Measurements from ENCODE around the gene SORCS1.

The SORCS1 gene

DNA sequence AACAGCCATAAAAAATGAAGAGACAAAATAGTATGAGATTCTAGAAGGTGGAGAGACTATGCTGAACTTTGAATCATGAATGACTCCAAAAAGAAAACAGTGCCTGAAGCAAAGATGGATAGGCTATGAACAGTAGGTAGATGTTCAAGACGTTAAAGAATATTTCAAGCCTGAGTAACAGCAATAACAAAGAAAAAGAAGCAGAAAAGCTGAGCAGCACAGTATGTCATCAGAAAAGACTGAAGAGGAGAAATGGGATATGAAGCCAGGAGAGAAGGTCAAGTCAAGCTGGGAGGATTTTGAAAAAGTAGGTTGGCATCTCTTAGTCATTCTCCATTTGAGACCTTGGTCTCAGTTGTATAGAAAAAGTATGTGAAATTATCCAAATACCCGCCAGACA, 484.4 kb downstream of the SORCS1 start:
- no peak for DNase-seq

DNA sequence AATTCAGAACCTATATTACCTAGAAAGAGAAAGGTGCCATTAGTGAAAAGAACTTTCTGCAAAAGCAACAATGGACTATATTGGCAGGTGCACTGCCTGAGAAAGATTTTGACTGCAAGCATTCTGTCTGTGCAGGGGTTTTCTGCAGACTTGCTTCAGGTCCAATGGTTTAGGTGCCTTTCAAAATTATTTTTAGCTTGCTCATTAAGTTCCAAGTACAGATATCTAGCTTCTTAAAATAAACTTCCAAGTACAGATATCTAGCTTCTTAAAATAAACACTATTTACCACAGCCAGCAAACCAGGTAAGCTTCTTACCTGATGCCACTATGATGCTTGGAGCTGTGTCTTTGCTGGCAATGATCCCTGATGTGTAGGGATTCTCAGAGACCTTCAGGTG, 485.2 kb downstream of the SORCS1 start:
- no peak for DNase-seq

DNA sequence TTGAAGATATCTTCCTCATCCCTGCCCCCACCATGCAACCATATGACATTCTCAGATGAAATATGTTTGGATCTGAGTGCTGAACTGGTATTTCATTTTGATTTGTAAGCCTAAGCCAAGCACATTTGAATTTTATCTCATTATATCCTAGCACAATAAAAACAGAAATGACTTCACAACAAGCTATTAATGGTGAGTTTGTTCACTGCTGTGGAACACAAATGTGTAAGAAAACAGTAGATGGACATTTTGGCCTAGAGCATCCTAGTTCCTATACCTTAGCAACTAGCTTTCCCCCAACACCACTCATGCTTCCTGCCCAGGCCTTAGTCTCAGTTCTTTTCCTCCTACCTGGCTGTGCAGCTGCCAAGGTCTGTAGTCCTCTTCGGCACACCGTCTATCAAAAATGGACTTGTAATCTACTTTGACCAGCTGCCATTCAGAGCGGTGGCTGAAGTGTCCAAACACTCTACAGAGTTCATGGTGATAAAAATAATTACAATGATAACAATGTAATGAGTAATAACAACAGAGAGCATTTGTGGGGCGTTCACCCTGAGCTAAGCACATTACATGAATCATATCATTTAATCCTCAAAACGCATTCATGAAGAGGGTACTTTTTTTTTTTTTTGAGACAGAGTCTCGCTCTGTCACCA, 491.9 kb downstream of the SORCS1 start:
- no peak for DNase-seq

DNA sequence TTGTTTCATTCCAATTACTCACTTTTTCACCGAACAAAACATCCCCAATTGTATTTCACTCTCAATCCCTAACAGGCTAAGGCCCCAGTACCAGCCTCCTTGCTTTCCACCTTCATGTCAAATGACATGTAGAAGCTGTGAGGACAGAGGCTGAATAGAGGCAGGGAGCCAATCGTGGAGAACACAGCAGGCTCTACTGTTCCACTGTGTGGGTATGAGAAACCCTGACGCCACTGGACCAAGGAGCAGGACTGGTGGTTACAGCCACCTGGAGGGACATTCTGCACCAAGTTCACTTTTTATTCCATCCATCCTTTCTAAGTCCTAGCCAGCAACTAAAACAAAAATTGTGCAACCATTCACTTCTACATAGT, 502.8 kb downstream of the SORCS1 start:
- peak in 8 of 56 donors; percentile 3 to 34 (median 9) for DNase-seq

DNA sequence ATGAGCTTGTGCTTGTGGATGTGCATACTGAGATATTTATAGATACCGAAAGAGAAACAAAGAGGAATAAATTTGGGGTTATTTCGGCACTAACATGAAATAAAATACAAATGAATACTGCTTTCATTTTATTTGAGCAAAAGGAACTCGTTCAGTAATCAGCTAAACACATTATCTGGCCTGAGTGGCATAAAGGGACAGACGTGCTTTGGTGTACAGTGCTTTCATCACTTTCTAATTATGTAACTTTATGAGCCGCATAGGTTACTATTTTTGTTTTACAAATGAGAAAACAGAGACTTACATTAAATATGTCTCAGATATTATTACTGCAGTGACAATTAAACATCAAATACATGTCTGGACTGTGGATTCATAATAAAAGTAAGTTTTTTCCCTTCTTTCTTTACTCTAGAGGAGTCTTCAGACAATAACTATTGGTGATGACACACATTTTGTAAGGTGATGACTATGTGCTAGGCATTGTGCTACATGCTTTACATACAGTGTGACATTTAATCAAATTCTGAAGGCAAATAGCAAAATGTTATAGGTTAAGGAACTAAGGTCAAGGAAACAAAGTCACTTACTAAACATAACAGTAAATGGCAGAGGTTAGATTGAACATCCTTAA, 503.3 kb downstream of the SORCS1 start:
- DNase-seq, result no peak

DNA sequence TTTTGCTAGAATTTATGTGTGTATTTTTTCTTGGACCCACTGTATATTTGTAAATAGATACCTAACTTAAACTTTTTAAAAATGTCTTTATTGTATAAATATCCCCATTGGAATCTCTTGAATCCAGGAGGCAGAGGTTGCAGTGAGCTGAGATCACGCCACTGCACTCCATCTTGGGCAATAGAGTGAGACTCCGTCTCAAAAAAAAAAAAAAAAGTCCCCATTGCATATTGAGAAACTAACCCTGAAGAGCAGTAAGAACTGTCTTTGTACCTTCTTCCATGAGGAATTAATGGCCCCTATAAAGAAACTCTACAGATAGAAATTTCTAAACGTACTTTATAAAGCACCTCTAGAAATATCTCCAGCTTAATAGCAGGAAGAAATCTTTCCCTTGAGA, 504.0 kb downstream of the SORCS1 start:
- no peak for DNase-seq

DNA sequence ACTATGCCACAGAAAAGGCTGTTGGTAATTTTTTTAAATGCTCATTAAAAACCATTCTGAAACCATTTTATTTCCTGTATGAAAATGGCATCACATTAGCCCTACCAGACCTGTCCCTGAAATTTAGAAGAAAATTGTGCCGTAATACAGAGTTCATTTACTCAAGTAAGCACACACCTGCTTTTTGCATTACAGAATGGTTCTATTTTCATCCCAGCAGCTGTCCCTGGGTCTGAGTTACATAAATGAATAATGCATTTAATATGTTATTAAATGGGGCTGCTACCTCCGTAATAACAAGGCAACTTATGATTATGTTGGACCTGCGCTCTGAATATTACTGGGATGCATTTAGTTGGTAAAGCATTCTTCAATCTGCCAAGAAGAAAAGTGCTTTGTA, 508.9 kb downstream of the SORCS1 start:
- no peak for DNase-seq

DNA sequence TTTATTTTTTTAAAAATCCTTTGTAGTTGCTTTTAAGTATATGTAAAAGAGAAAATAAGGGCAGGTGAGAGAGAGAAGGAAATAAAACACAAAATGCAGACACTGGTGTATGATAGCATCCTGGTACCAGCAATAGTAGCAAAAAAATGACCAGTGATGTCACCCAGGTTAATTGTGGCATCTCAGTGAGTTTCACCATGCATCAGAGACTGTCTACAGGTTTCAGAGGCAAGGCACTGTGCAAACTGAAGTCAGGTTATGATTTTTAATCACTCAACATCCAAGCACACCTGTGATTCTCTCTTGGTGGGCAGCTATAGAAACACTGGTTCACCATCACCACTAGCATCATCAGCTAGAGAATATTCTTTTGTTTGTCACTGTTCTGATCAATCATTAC, 509.3 kb downstream of the SORCS1 start:
- DNase-seq, result no peak

DNA sequence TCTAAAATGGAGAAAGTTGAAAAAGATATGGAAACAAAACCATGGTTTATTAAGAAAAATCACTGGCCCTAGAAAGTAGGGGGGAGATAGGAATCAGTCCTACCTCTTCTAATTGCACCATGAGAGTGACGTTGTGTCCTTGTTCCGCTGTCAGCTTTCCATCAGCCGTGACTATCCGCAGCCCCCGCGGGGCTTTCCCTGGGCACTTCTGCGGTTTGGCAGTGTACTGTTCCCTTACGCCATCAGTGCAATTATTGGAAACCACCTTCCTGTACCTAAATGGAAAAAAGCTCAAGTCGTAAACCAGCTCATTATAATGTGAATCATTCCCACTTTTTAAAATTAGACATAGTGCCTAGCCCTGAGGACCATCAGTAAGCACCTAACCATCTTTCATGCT, 512.2 kb downstream of the SORCS1 start:
- no peak for DNase-seq

DNA sequence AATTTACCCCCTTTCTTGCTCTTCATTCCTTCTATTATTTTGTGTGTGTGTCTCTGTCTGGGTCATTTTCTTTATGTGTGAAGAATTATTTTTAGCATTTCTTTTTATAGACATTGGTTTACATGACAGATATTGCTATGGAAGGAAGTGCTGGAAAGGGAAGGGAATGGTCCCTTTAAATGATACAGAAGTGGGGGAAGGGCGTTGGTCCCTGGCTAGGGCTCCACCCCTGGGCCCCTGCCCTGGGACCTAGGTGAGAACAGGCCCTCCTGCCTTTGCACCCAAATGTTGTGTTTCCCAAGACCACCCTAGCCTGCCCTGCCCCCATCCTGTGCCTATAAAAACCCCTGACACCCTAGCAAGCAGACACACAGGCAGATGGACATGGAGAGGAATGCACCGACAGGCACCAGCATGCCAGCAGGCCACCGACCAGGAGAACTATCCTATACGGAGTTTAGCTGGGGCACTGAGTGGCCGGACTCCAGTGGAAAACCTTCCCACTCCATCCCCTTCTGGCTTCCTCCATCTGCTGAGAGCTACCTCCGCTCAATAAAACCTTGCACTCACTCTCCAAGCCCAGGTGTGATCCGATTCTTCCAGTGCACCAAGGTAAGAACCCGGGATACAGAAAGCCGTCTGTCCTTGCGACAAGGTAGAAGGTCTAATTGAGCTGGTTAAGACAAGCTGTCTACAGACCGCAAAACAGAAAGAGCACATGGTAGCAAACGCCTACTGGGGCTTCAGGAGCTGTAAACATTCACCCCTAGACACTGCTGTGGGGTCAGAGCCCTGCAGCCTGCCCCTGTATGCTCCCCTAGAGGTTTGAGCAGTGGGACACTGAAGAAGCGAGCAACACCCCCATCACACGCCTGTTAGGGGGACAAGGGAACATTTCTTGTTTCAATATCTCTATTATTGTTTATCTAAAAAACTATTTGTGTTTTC, 515.7 kb downstream of the SORCS1 start:
- DNase-seq, result no peak

DNA sequence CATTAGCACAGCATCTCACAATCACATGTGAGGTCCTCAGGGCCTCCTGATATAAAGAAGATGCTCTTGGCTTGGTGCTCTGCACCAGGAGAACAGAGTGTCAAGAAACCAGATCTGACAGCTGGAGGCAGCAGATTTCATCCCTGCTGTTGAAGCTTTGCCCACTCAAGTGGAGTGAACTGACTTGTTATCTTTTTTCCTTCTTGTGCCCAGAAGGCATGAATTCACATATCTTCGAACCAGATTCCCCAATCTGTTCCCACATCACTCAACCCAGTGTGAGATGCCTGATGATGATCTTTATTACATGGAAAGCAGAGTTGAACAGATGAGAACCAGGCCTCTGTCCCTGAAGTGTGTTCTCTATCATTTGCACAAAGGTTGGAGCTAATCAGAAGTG, 521.0 kb downstream of the SORCS1 start:
- no peak for DNase-seq

DNA sequence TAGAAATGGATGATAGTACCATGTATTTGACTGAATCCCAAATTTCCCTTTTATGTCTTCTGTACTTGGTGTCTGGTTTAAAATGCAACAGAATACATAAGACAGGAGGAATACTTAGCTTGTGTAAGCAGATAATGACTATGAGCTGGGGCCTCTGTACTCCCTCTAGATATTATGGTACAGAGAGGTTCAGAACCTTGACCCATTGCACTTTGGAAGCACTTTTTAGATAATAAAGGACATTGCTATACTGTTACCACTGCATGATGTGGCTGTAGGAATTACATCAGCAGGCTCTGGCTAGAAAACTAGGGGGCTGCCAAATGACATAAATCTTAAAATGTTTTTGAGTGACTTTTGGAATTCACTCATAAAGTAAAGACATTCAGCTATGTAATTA, 526.6 kb downstream of the SORCS1 start:
- DNase-seq, result no peak

DNA sequence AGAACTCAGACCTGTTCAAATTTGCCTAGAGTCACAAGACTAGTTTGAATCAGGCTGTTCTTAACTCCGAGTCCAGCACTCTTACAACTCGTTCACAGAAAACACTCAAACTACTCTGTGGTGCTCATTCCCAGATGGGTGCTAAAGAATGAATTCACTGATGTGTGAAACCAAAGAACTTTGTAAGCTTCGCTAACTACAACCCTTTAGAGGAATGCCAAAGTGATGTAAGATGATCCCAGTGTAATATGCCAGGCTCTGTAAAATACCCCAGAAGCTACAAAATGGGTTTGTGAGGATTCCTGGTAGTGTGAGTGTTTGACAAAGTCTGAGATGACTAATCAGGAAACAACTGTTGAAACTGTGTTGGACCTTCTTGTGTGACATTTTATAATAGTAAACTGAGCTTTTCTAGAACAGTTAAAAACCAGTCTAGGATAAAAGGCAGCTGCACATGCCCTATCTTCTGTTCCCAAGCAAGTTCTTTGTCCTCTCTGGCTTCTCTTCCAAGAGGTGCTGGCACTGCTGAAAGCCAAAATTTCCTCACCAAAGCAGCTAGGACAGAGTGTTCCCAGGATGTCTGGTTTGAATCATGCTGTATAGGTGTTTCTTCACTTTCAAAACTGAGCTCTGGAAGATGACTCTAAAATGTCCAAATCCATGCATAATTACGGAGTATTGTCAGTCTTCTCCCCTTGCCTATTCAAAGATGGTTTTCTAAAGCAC, 527.6 kb downstream of the SORCS1 start:
- DNase-seq, result no peak

DNA sequence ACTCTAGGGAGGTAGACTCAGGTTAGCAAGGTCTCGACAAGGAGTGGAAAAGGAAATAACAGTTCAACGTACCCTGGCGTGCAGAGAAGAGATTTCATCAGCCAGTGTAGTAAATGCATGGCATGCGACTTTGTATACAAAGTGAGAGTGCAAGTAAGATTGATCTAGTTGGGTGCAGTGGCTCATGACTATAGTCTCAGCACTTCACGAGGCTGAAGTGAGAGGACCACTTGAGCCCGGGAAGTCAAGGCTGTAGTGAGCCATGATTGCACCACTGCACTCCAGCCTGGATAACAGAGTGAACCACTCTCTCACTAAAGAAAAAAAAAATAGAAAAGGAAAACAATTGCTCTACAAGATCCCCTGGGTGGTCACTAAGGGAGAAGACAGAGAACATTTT, 528.6 kb downstream of the SORCS1 start:
- DNase-seq, result no peak

DNA sequence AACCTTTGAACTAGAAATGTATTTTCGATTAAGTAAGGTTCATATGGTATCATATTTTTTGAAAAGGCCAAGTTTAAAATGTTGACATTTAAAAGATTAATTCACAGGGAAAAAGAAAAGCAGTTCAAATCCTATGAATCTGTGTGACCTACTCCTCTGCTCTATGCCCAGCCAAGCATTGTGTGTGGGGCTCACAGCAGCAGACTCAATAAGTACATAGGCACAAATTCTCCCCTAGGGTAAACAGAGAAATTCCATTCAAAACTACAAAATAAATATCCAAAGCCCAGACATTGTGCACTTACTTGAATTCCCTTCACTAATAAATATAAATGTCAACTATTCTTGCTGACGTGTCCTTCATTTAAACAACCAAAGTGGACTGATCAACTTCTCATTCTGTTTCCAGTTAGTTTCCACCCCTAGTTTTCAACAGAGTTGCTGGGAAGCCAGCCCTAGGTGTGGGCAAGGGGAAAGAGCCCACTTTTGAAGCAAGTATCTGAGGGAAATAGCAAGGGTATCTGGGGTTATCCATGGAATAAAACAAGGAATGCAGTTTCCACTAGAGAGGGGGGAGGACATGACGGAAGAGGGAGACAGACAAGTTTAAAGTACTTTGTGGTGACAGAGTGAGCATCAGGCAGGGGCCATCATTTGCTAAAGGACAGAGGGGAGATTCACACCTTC, 533.3 kb downstream of the SORCS1 start:
- no peak for DNase-seq

DNA sequence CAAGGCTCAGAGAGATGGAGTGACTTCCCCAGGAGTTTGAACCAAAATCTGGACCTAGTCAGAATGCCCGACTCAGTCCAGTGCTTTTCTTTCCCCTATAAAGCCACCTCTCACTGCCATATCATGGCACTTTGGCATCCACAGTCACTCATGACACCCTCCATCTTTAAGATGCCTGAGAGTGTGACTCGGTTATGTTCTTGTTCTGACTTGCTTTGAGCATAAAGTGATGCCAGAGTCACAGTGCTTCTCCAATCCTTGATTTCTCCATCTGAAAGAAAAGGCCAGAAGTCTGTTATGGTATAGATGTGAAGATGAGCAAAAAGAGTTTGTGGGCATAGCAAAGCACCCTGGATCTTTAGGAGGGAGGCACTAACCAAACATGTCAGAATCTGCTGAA, 538.1 kb downstream of the SORCS1 start:
- DNase-seq, result no peak

DNA sequence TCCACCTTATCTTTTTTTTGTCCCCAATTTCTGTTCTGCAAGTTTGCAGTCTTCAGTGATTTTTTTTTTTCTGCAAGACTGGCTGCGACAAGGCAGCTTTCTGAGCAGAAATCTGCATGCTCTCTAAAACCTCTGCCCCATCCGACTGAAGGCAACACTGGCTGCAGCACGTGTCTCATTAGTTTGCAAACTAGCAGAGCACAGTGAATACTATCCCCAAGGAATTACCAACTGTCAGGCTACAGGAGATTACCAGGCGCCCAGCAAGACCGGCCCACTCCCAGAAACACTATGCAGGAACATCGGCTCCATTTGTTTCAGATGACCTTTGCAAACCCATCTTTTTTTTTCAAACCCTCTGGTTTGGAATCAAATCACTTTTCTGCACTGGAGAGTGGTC, 538.8 kb downstream of the SORCS1 start:
- no peak for DNase-seq

DNA sequence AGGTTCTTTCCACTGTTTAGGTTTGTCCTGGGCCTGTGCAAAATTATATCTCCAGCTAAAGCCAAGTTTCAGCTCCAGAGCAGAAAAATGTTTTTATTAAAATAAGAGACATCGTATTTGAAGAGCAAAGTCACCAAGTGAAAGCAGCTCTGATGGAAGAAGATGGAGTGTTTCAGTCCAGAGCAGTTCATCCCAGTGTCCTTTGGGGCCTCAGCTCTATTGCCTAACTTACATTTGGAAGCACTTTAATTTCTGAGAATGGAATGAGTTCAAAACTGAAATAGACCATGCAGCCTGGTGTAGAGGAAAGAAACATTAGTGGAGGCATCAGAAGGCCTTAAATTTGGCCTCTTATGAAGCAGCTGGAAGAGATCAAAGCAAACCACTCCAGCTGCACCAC, 545.2 kb downstream of the SORCS1 start:
- DNase-seq, result no peak

DNA sequence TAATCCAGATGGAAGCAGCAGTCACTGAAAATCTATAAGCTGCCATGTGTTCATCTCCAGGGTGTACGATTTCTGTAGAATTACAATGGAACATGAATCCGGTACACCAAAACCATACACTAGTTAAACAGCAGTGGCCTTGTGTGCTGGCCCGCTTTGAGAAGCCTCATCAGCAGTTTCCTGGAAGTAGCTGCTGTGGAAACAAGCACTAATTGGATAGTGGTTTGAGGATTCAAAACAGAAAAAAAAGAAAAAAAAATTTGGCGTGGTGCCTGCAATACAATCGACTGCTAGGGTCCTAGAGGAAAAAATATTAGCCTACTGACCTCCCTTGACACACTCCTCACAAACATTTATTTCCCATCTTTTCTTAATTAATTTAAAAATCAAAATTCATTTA, 545.9 kb downstream of the SORCS1 start:
- peak in 1 of 56 donors; percentile 1 for DNase-seq

DNA sequence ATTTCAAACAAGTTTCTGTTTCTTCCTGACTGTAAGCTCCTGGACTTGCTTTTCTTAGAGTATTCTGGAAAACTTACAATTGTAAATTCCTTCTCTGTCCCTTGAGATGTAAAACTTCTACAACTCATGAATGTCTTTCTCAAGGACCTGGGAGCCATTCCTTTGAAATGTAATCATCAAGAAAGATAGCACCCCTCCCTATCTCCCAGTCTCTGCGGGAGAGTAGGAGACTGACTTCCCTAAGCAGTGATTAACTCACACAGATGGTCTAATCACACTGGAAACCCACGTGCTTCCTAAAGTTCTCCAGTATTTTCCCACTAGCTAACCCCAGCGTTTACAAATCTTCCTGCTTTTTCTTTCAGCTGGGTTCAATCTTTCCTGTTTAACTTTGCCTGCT, 549.4 kb downstream of the SORCS1 start:
- no peak for DNase-seq

DNA sequence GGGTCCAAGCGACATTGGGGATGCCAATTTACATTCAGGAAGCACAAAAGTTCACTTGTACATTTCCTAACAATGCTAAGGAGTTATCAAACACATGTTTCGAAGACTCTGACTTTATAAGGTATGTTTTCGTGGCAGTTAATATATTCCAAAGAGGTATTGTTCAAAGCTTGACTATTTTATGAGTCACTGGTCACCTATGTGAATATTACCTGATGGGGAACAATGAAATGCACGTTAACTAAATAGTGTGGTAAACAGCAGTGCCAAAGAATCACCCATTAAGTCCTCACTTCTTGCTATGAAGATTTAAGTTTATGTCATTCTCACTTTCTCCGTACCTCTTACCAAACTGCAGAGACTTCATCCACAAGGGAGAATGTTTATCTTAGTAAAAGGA, 550.2 kb downstream of the SORCS1 start:
- DNase-seq, result no peak

Measured in amygdala (tissue), 56 donors.